GM12891 (cell line): ENCODE results near the gene WNK1.
"Not testable (repeated sequence)": the region's sequence is repeated elsewhere in the genome, so short reads cannot be mapped to it uniquely, and the experiment has no call there.

ENCODE experiments used
- DNase-seq: peaks from one replicate; pipeline ENCODE4 v3.0.0; 2011; ENCODE audit warnings: low spot score; ENCODE audit not compliant: insufficient read length
- FAIRE-seq: peaks from 2 replicates; lab custom pipeline; 2011; peaks lifted over from hg19 to GRCh38; lab: Jason Lieb, UNC
- PAX5 ChIP-seq: IDR thresholded peaks from 2 replicates; pipeline ENCODE4 v1.6.1; 2011; ENCODE audit warnings: low read length, moderate library complexity, mild to moderate bottlenecking; ENCODE audit not compliant: insufficient read depth, severe bottlenecking
- POLR2A ChIP-seq: IDR thresholded peaks from 2 replicates; pipeline ENCODE4 v1.6.1; 2011; ENCODE audit warnings: low read depth, low read length, control low read depth
- POLR2AphosphoS5 ChIP-seq: IDR thresholded peaks from 2 replicates; pipeline ENCODE4 v1.6.1; 2011; ENCODE audit warnings: low read depth, low read length, control low read depth
- POU2F2 ChIP-seq: IDR thresholded peaks from 2 replicates; pipeline ENCODE4 v1.6.1; 2011; ENCODE audit warnings: low read depth, mild to moderate bottlenecking, control low read depth, low read length, moderate library complexity
- SPI1 ChIP-seq: IDR thresholded peaks from 2 replicates; pipeline ENCODE4 v1.6.1; 2011; ENCODE audit warnings: low read depth, low read length, control low read depth
- TAF1 ChIP-seq: IDR thresholded peaks from 2 replicates; pipeline ENCODE4 v1.6.1; 2011; ENCODE audit warnings: low read depth, low read length, control low read depth

WNK1 gene

GRCh38 chr12:800401-800800, 48.0 kb downstream of the WNK1 start:
- no peak for FAIRE-seq
- no peak for TF ChIP-seq POLR2AphosphoS5
- TF ChIP-seq POU2F2: no peak
- TF ChIP-seq PAX5: no peak
- TF ChIP-seq TAF1: no peak
- no peak for TF ChIP-seq POLR2A
- TF ChIP-seq SPI1: no peak
- DNase-seq: no peak

GRCh38 chr12:802242-803120, 50.1 kb downstream of the WNK1 start:
- FAIRE-seq (peak; percentile 84), DNase-seq (no peak)
- no peak for TF ChIP-seq TAF1
- no peak for TF ChIP-seq PAX5

GRCh38 chr12:805022-805632, 52.7 kb downstream of the WNK1 start:
- FAIRE-seq: peak; percentile 55

GRCh38 chr12:806200-806791, 53.9 kb downstream of the WNK1 start:
- FAIRE-seq (no peak), DNase-seq (no peak)
- TF ChIP-seq SPI1: no peak
- no peak for TF ChIP-seq POLR2AphosphoS5
- TF ChIP-seq PAX5: no peak
- no peak for TF ChIP-seq TAF1
- no peak for TF ChIP-seq POLR2A
- TF ChIP-seq POU2F2: no peak

More at GRCh38 chr12:805022-805632, 52.7 kb downstream of the WNK1 start:
- no peak for TF ChIP-seq SPI1
- TF ChIP-seq TAF1: no peak
- TF ChIP-seq POU2F2: no peak
- no peak for TF ChIP-seq PAX5
- no peak for TF ChIP-seq POLR2A
- no peak for TF ChIP-seq POLR2AphosphoS5
- DNase-seq: no peak

GRCh38 chr12:807041-807735, 54.8 kb downstream of the WNK1 start:
- DNase-seq (no peak), FAIRE-seq (peak; percentile 52)
- no peak for TF ChIP-seq PAX5
- TF ChIP-seq POLR2A: no peak
- TF ChIP-seq SPI1: peak; percentile 73

GRCh38 chr12:810116-810515, 57.7 kb downstream of the WNK1 start:
- FAIRE-seq (no peak), DNase-seq (no peak)
- no peak for TF ChIP-seq POU2F2
- no peak for TF ChIP-seq TAF1
- no peak for TF ChIP-seq SPI1
- no peak for TF ChIP-seq PAX5

- TF ChIP-seq POLR2AphosphoS5 (no peak), POU2F2 (peak; percentile 73), PAX5 (no peak)
- no peak for DNase-seq
- peak; percentile 68 for FAIRE-seq
These were observed 58.5 kb downstream of the WNK1 start for GRCh38 chr12:810671-811415.

GRCh38 chr12:812950-813349, 60.6 kb downstream of the WNK1 start:
- DNase-seq: no peak
- TF ChIP-seq POU2F2 (no peak), POLR2A (no peak), TAF1 (no peak), SPI1 (no peak), PAX5 (no peak), POLR2AphosphoS5 (no peak)
- FAIRE-seq: no peak

GRCh38 chr12:817456-817855, 65.1 kb downstream of the WNK1 start:
- FAIRE-seq, DNase-seq: not testable (repeated sequence)
